ENCODE measurements around the gene HACD2.

The HACD2 gene

DNA sequence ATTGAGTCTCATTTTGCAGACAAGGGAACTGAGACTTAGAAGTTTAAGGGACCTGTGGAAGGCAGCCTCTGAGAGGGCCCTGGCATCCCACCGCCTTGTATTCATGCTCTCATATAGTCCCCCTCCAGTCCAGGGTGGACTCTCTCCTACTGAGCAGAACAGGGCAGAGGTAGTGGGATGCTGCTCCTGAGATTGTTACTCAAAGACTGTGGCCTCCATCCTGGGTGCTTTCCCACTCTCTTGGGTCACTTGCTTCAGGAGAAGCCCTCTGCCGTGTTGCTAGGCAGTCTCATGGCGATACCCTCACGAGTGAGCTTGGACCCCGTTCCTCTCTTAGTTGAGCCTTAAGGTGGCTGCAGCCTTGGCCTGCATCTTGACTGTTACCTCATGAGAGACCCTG lies 113.7 kb downstream of the HACD2 start:
- H3K4me3 ChIP-seq (ENCODE audit: control insufficient read depth, low read depth, low read length) = no peak overlapping the region
- DNase-seq (ENCODE audit: low read depth) = no peak
- no peak for TF ChIP-seq CTCF (conservative IDR thresholded peaks at IDR 0.05; ENCODE audit: control insufficient read depth, insufficient read depth, low read depth, low read length)

DNA sequence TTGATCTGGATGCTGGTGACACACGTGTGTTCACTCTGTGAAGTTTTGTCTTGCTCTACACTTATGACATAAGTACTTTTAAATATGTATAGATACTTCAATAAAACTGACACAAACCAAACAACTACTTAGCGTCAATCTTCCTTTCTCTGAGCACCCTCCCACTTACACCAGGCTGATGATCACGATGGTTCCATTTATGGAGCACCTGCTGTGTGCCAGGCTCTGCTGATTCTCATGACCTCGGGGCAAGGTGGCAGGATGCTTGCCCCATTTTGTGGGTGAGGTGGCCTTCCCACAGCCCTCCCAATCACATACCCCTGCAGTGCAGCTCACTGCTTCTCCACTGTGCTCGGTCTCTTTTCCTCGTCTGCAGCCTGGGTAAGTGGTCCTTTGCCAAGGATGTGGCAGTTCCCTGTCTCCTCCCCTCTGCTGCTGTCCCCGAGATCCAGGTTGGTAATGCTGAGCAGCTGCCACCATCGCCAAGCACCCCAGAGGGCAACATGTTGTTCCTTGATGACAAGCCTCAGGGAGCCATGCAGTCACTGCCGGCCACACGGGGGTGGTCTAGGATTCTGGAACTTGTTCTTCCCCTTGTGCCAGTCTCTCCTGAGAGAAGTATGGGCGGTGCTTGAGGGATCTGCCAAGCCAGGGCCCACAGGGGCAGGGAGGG lies 115.4 kb downstream of the HACD2 start:
- no peak for TF ChIP-seq CTCF (conservative IDR thresholded peaks at IDR 0.05; ENCODE audit: control insufficient read depth, insufficient read depth, low read depth, low read length)
- DNase-seq (ENCODE audit: low read depth) = no peak
- no peak overlapping the region for H3K4me3 ChIP-seq (ENCODE audit: control insufficient read depth, low read depth, low read length)

DNA sequence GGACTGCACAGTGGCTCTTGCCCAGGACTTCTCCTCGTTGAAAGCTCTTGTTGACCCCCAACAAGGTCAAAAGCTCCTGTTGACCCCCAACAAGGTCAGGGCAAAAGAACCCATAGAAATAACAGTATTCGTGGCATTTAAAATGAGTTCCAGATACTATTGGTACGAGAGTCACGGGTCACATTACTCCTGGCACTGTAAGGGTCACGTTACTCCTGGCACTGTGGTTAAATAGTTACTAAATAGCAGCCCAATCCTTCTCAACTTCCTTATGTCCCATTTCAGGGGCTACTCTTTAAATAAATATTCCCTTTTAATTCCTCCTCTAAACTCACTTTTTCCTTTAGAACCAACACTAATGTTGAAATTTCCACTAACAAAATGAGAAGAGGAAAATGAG lies 117.8 kb downstream of the HACD2 start:
- DNase-seq (ENCODE audit: low read depth) = no peak
- TF ChIP-seq CTCF (conservative IDR thresholded peaks at IDR 0.05; ENCODE audit: control insufficient read depth, insufficient read depth, low read depth, low read length) = no peak
- no peak overlapping the region for H3K4me3 ChIP-seq (ENCODE audit: control insufficient read depth, low read depth, low read length)

DNA sequence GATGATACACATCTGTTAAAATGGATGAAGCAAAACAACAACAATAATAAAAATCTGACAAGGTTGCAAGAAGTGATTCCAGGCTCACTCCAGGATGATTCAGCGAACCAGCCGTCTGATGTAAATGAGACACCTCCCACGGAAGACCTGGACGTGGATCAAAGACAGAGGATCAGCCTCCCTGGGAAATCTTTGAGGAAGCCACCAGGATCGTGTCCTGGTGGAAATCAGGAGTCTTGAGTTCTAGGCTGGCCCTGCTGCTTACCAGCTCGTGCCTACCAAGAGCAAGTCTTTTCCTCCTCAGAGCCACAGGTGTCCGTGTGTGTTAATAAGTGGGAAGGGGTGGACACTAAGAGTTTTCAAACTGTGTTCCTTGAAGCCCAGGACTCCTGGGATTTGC lies 120.6 kb downstream of the HACD2 start:
- H3K4me3 ChIP-seq (ENCODE audit: control insufficient read depth, low read depth, low read length) = no peak overlapping the region
- no peak for TF ChIP-seq CTCF (conservative IDR thresholded peaks at IDR 0.05; ENCODE audit: control insufficient read depth, insufficient read depth, low read depth, low read length)
- no peak for DNase-seq (ENCODE audit: low read depth)

DNA sequence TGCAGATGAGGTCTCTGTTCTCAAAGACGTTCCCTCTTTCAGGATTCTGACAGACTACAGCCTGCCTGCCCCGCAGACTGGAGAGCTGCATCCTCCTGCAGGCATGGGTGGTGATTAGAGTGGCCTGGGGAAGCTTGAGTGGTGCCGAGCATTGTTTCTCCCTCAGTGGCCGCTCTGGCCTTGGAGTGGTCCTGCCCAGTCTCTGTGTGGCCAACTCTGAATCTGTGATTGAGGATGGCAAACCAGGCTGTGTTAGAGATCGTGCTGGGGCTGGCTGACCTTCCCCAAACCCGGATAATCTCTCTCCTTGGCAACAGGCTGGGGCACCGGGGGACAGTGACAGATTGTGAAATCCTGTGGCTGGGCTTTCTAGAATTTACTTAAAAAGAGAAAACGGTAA lies 125.0 kb downstream of the HACD2 start:
- no peak for TF ChIP-seq CTCF (conservative IDR thresholded peaks at IDR 0.05; ENCODE audit: control insufficient read depth, insufficient read depth, low read depth, low read length)
- H3K4me3 ChIP-seq (ENCODE audit: control insufficient read depth, low read depth, low read length) = no peak overlapping the region
- DNase-seq (ENCODE audit: low read depth) = no peak

DNA sequence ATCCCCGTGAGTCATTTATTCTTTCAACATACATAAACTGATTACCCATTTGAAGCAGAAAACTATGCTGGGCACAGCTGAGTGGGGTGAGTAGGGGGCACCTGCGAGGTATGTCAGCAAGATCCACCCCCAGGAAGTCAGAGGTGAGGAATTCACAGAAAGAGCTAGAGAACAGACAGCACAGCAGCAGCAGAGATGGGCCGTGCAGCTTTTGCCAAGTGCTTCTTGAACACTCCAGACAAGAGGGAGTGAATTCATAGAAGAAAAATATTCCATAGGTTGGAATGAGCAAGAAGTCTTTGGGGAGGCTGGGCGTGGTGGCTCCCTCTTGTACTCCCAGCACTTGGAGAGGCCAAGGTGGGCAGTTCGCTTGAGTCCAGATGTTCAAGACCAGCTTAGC lies 126.6 kb downstream of the HACD2 start:
- no peak for TF ChIP-seq CTCF (conservative IDR thresholded peaks at IDR 0.05; ENCODE audit: control insufficient read depth, insufficient read depth, low read depth, low read length)
- DNase-seq (ENCODE audit: low read depth) = no peak
- no peak overlapping the region for H3K4me3 ChIP-seq (ENCODE audit: control insufficient read depth, low read depth, low read length)

GRCh38 chr3:123457841-123458240 lies 127.0 kb downstream of the HACD2 start:
- no peak for DNase-seq (ENCODE audit: low read depth)
- no peak for TF ChIP-seq CTCF (conservative IDR thresholded peaks at IDR 0.05; ENCODE audit: control insufficient read depth, insufficient read depth, low read depth, low read length)
- no peak overlapping the region for H3K4me3 ChIP-seq (ENCODE audit: control insufficient read depth, low read depth, low read length)

Measured in fibroblast of mammary gland (primary cell).